ENCODE measurements around the gene XYLT1.

- no peak for TF ChIP-seq CTCF (conservative IDR thresholded peaks at IDR 0.05; ENCODE audit: low read depth, low read length)
- TF ChIP-seq EZH2phosphoT487 (IDR thresholded peaks at IDR 0.05; ENCODE audit: borderline replicate concordance, low read length): no peak
- no peak for TF ChIP-seq EZH2 (IDR thresholded peaks at IDR 0.05; ENCODE audit: low read length, unreplicated experiment)
Observed at GRCh38 chr16:17377360-17378324, 93.1 kb downstream of the XYLT1 start.
